ENCODE data around the gene MINK1.
"Not testable (repeated sequence)": the region's sequence is repeated elsewhere in the genome, so short reads cannot be mapped to it uniquely, and the experiment has no call there.

Gene MINK1

DNA sequence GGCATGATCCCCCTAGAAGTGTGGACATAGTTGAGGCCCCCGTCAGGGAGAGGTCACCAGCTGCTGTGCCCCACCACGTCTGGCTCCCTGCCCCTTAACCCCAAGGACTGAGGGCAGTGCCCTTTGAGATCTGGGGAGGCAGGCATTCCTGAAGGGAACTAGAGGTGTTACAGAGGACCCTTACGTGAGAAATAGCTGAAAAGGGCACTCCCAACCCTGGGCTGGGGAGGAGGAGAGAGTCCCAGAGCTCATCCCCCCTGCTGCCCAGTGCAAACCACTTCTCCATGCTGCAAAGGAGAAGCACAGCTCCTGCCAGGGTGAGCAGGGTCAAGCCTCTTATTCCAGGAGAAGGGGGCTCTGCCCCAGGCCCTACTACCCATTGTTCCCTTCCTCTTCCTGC, 10.3 kb upstream of the MINK1 start:
- Histone ChIP-seq H3K4me1 (ENCODE audit: control insufficient read depth, insufficient read depth, low read length) (no peaks in the 10 kb centered on the region), H3K4me3 (ENCODE audit: low read length) (no peak overlapping the region), H3K27me3 (ENCODE audit: control insufficient read depth, insufficient read depth, low read length) (no peaks in the 10 kb centered on the region), H3K36me3 (ENCODE audit: control insufficient read depth, insufficient read depth, low read length) (peaks cover 2% of the 10 kb centered on the region), H3K27ac (ENCODE audit: low read depth, low read length) (no peak overlapping the region), H3K9ac (ENCODE audit: low read length) (no peak overlapping the region)

DNA sequence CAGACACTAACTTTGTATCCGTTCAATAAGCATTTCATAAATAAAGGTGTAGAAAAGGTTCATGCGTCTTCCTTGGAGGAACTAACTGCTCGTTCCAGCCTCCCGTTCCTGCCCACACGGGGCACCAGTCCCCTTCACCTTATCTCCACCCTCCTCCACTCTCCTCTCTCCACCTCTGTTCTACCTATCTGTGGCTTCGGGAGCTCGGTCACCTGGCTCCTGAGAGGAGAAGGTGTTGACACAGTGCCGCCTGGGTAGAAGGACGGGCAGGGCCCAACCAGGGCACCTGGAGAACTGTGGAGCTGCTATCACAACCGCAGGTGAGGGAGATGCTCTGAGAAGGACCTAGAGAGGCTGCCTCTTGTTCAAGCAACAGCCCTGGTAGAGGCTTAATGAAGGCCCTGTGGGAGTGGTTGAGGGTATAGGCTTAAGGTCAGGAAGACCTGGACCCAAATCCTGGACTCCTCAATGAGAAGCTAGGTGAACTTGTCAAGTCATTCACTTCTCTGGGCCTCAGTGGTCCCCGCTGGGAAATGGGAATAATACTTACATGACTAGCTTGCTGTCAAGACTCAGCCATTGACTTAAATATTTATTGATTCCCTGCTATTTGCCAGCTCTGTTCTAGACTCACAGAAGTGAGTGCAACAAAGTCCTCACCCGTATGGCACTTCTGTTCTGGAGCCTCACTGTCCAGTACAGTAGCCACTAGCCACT, 9.6 kb upstream of the MINK1 start:
- H3K36me3 ChIP-seq (ENCODE audit: control insufficient read depth, insufficient read depth, low read length) = peaks cover 2% of the 10 kb centered on the region

DNA sequence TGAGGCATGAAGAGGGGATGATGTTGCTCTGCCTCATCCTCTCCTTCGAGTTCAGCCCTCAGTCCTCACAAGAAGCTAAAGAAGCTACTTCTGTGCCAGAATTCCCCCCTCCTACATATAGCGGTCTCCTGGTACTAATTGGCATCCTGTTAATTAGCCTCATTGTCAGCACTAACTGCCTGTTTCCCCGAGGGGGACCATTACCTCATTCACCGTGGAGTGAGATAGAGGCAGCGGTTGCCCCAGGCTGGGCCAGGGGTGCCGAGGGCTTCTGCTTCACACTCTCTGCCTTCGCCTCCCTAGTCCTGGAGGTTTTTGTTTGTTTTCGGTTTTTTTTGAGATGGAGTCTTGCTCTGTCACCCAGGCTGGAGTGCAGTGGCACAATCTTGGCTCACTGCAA, 5.7 kb upstream of the MINK1 start:
- H3K4me3 ChIP-seq (ENCODE audit: low read length) = no peak overlapping the region
- no peak overlapping the region for H3K9ac ChIP-seq (ENCODE audit: low read length)
- H3K4me1 ChIP-seq (ENCODE audit: control insufficient read depth, insufficient read depth, low read length) = no peaks in the 10 kb centered on the region
- H3K27me3 ChIP-seq (ENCODE audit: control insufficient read depth, insufficient read depth, low read length) = no peaks in the 10 kb centered on the region
- no peak overlapping the region for H3K27ac ChIP-seq (ENCODE audit: low read depth, low read length)
- no peaks in the 10 kb centered on the region for H3K36me3 ChIP-seq (ENCODE audit: control insufficient read depth, insufficient read depth, low read length)

More for the DNA sequence above, 9.6 kb upstream of the MINK1 start:
- H3K27ac ChIP-seq (ENCODE audit: low read depth, low read length) = no peak overlapping the region
- H3K9ac ChIP-seq (ENCODE audit: low read length) = no peak overlapping the region
- no peak overlapping the region for H3K4me3 ChIP-seq (ENCODE audit: low read length)
- no peaks in the 10 kb centered on the region for H3K4me1 ChIP-seq (ENCODE audit: control insufficient read depth, insufficient read depth, low read length)
- H3K27me3 ChIP-seq (ENCODE audit: control insufficient read depth, insufficient read depth, low read length) = no peaks in the 10 kb centered on the region

DNA sequence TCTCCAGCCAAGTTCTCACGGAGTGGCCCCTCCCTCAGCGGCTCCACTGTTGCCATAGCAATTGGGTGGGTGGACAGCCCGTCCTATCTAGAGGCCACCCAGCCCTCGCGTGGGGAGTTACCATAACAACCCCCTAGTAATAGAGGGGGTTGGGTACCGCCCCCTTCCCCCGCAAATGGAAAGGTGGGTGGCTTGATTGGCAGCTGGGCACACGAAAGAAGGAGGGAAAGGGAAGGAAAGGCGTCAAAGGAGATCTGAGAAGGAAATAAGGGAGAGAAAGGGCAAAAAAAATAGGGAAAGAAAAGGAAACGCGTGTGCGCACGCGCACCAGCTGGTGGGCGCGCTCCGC, 337 bp upstream of the MINK1 start:
- H3K27ac ChIP-seq (ENCODE audit: low read depth, low read length) = peak overlapping the region; percentile 80
- not testable (repeated sequence) for H3K36me3 ChIP-seq (ENCODE audit: control insufficient read depth, insufficient read depth, low read length)

DNA sequence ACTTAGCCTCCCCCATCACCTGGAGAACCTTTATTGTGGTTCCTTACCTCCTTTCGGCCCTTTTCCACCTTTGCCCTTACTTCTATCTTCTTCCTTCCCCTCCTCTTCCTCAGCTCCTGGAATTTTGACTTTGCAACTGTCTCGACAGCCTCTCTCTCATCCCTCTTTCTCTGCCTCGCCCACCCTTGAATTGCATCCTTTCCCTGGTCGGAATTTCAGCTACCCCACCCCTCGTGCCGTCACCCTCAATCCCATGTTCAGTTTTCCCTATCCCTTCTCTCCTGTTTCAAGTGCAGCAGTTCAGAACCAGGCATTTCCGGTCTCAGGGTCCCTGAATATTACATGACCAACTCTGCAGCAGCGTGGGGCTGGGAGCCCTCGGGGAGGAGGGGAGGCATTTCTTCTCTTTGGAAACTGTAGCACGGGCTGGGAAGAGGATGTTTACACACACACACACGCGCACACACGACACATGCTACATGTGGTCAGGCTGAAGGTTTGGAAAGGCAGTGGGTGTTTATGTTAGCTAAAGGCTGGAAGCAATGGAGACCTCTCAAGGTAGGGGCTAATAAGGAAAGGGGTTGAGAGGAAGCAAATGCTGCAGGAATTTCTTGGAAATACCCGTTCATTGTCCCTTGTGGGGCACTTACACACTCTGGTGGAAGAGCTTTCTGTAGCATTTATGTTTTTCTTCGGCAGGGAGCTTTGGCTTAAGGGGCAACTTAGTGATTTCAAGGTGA, 971 bp downstream of the MINK1 start:
- Histone ChIP-seq H3K4me3 (ENCODE audit: low read length) (peak overlapping the region; percentile 88), H3K9ac (ENCODE audit: low read length) (peak overlapping the region; percentile 70), H3K27me3 (ENCODE audit: control insufficient read depth, insufficient read depth, low read length) (no peaks in the 10 kb centered on the region), H3K27ac (ENCODE audit: low read depth, low read length) (peak overlapping the region; percentile 80), H3K36me3 (ENCODE audit: control insufficient read depth, insufficient read depth, low read length) (no peaks in the 10 kb centered on the region), H3K4me1 (ENCODE audit: control insufficient read depth, insufficient read depth, low read length) (peaks cover 6% of the 10 kb centered on the region)

More for the DNA sequence above, 337 bp upstream of the MINK1 start:
- not testable (repeated sequence) for H3K27me3 ChIP-seq (ENCODE audit: control insufficient read depth, insufficient read depth, low read length); H3K9ac ChIP-seq (ENCODE audit: low read length); H3K4me1 ChIP-seq (ENCODE audit: control insufficient read depth, insufficient read depth, low read length)
- H3K4me3 ChIP-seq (ENCODE audit: low read length) = peak overlapping the region; percentile 88

DNA sequence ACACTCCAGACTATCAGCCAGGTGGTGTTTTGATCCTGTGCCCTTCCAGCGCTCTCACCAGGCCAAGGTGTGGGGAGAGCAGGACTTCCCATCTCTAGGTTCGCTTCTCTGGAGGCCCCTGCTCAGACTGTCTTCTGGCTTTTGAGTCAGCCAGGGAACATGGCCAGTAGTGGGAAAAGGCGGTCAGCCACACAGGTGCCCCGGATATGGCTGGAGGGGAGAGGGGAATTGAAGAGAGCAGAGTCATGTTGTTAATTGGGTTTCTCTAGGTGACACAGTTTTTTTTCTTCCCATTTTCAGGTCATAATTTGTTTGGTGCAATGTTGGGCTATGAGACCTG, 1.5 kb downstream of the MINK1 start:
- no peaks in the 10 kb centered on the region for H3K36me3 ChIP-seq (ENCODE audit: control insufficient read depth, insufficient read depth, low read length)
- H3K4me3 ChIP-seq (ENCODE audit: low read length) = peak overlapping the region; percentile 88
- H3K4me1 ChIP-seq (ENCODE audit: control insufficient read depth, insufficient read depth, low read length) = peaks cover 6% of the 10 kb centered on the region
- no peaks in the 10 kb centered on the region for H3K27me3 ChIP-seq (ENCODE audit: control insufficient read depth, insufficient read depth, low read length)
- H3K27ac ChIP-seq (ENCODE audit: low read depth, low read length) = no peak overlapping the region
- H3K9ac ChIP-seq (ENCODE audit: low read length) = no peak overlapping the region

DNA sequence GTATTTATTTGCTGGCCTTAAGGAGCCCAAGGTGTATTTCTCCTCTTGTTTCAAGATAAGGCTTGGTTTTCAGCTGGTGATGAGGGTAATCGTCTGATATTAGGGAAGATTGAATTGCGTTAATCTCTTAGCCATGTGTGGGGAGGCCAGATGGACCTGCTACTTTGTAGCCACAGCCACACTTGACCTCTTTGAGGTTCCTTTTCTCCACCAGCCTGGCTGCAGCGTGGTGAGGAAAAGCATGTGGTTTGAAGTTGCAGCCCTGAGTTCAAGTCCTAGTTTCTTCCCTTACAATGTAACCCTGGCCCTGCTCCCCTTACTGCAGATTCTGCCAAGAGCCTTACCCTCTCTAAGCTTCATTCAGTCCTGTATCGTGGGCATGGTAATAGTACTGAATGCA, 3.1 kb downstream of the MINK1 start:
- Histone ChIP-seq H3K4me1 (ENCODE audit: control insufficient read depth, insufficient read depth, low read length) (peaks cover 6% of the 10 kb centered on the region), H3K36me3 (ENCODE audit: control insufficient read depth, insufficient read depth, low read length) (no peaks in the 10 kb centered on the region), H3K27ac (ENCODE audit: low read depth, low read length) (no peak overlapping the region), H3K9ac (ENCODE audit: low read length) (no peak overlapping the region), H3K27me3 (ENCODE audit: control insufficient read depth, insufficient read depth, low read length) (no peaks in the 10 kb centered on the region), H3K4me3 (ENCODE audit: low read length) (no peak overlapping the region)

DNA sequence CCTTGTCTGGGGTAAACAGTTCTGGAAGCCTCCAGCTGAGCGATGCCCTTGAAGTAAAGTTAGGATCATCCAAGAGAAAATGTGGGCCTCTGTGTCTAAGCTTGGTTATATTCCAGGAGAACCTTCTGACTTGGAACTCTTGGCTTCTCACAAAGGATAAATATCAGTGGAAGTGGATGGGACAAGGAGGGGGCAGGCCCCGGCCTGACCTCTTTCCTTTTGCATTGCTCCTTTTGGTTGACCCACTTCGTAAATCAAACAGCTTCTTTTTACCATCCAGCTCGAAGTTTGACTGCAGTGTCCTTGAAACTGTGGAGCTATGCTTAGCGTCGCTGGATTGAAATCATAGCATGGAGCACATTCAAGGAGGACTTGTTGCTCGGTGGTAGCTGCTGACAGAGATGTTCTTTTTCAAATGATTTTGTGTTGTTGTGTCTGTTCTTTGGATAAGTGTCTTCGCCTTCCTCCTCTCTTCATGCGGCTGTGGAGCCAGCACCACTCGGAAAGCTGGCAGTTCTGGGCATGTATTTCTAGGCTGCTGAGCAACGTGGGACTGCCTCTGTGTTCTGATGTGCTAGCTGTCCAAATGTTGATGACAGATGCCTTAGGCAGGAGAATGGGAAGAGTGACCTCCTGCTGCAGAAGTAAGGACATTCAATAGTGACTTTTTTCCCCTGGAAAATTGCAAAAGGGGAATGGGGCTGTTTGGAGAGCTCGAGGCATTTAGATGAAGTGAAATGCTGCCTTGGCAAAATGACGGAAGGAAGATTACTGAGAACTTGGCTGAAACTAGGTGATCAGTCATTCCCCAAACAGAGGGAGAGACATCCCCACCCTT, 4.5 kb downstream of the MINK1 start:
- Histone ChIP-seq H3K4me1 (ENCODE audit: control insufficient read depth, insufficient read depth, low read length) (peaks cover 6% of the 10 kb centered on the region), H3K27ac (ENCODE audit: low read depth, low read length) (no peak overlapping the region), H3K4me3 (ENCODE audit: low read length) (no peak overlapping the region), H3K27me3 (ENCODE audit: control insufficient read depth, insufficient read depth, low read length) (no peaks in the 10 kb centered on the region), H3K36me3 (ENCODE audit: control insufficient read depth, insufficient read depth, low read length) (no peaks in the 10 kb centered on the region), H3K9ac (ENCODE audit: low read length) (no peak overlapping the region)

DNA sequence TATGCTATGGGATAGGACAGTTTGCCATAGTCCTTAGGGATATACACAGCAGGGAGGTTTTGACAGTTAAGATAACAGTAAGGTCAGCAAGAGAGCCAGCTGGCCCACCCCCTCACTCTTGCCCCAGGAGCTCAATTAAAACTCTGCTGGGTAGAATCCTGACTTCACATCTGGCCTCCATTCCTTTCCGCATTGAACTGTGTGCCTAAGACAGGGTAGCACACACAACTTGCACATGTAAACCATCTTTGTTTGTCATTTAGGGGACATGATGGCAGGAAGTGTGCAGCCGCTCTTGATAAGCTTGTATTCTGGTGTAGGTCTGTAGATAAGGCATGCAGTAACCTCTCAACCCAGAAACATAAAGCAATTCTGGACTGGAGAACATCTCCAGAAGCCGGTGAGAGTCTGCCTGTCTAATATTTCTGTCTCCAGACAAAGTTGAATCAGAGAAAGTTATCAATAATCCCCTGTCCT, 5.2 kb downstream of the MINK1 start:
- Histone ChIP-seq H3K27ac (ENCODE audit: low read depth, low read length) (no peak overlapping the region), H3K4me1 (ENCODE audit: control insufficient read depth, insufficient read depth, low read length) (peaks cover 6% of the 10 kb centered on the region), H3K9ac (ENCODE audit: low read length) (no peak overlapping the region), H3K36me3 (ENCODE audit: control insufficient read depth, insufficient read depth, low read length) (no peaks in the 10 kb centered on the region), H3K4me3 (ENCODE audit: low read length) (no peak overlapping the region), H3K27me3 (ENCODE audit: control insufficient read depth, insufficient read depth, low read length) (no peaks in the 10 kb centered on the region)

DNA sequence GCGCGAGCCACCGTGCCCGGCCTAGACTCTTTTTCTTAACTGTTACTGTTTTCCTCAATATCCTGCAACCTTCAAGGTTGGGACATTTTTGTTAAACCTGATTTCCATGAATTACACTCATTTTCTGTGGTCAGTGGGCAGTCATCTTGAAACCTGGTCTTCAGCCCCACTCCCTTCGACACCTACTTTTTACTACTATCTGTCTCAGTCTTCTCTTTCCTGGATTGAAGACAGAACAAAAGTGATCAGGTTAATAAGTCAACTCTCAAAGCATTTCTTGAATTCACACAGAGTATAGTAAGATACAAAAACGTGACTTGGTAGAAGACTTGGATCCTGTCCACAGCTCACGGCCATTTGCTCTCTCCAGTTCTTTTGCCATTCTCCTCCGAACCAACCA, 6.1 kb downstream of the MINK1 start:
- no peak overlapping the region for H3K4me3 ChIP-seq (ENCODE audit: low read length)
- no peaks in the 10 kb centered on the region for H3K27me3 ChIP-seq (ENCODE audit: control insufficient read depth, insufficient read depth, low read length)
- peaks cover 4% of the 10 kb centered on the region for H3K4me1 ChIP-seq (ENCODE audit: control insufficient read depth, insufficient read depth, low read length)
- no peaks in the 10 kb centered on the region for H3K36me3 ChIP-seq (ENCODE audit: control insufficient read depth, insufficient read depth, low read length)
- H3K27ac ChIP-seq (ENCODE audit: low read depth, low read length) = no peak overlapping the region
- no peak overlapping the region for H3K9ac ChIP-seq (ENCODE audit: low read length)

DNA sequence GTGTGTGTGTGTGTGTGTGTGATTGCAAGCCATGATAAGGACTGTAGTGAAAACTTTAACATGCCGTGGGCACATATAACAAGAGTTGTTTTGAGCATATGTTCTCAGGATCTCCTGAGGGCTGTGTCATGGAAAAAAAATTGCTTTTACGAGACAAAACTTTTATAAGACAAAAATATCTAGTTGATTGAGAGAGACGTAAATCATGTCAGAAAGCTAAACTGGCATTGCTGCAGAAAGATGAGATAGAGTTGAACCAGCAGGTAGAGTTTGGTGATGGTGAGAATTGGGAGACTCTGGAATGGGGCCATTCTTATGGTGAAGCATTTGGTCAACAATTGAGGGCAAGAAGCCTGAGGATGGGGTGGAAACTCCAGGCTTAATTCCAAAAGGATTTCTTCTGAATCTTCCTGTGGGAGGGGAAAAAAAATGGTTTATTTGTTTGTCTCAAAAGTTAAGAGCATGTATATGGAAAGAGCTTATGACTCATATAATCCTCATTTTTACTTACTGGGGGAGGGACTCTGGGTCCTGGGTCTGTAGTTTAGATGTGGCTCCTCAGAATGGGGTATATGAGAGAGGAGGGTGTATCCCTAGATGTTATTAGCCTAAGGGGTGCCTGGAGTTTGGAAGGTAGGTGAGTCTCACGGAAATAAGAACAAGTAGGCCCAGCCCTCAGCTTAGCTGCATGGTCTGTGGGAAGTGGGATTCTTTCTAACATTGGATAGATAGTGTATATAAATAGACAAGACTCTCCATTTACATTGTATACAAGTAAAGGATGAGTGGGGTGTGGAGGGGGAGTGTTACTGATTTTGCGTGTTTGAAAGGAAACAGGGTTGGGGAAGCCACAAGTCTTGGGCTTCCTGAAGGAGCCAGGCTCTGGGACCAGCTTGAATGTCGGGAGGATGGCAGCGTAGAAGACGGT, 7.1 kb downstream of the MINK1 start:
- H3K4me3 ChIP-seq (ENCODE audit: low read length) = no peak overlapping the region
- H3K27ac ChIP-seq (ENCODE audit: low read depth, low read length) = no peak overlapping the region
- H3K27me3 ChIP-seq (ENCODE audit: control insufficient read depth, insufficient read depth, low read length) = no peaks in the 10 kb centered on the region
- H3K9ac ChIP-seq (ENCODE audit: low read length) = no peak overlapping the region
- no peaks in the 10 kb centered on the region for H3K36me3 ChIP-seq (ENCODE audit: control insufficient read depth, insufficient read depth, low read length)
- no peaks in the 10 kb centered on the region for H3K4me1 ChIP-seq (ENCODE audit: control insufficient read depth, insufficient read depth, low read length)

DNA sequence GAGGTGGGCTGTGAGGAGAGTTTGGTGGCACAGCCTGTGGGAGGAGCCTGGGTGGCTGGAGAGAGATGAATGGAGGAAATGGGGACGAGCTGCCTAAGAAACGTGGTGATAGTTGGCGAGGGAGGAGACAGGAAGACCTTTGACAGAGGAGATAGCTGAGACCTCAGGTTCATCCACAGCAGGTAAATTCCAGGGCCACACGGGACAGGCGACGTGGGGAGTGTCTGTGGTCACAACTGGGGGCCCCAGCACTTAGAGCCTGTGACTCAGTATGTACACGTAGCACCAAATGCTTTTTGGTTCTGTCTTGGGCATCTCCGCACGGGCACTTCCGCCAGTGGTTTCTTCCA, 7.7 kb downstream of the MINK1 start:
- H3K27me3 ChIP-seq (ENCODE audit: control insufficient read depth, insufficient read depth, low read length) = no peaks in the 10 kb centered on the region
- no peaks in the 10 kb centered on the region for H3K4me1 ChIP-seq (ENCODE audit: control insufficient read depth, insufficient read depth, low read length)
- H3K4me3 ChIP-seq (ENCODE audit: low read length) = no peak overlapping the region
- H3K36me3 ChIP-seq (ENCODE audit: control insufficient read depth, insufficient read depth, low read length) = no peaks in the 10 kb centered on the region
- no peak overlapping the region for H3K27ac ChIP-seq (ENCODE audit: low read depth, low read length)
- no peak overlapping the region for H3K9ac ChIP-seq (ENCODE audit: low read length)

All from rectal smooth muscle tissue (tissue), 1 donor.